ENCODE data around the gene DEF6. TPM values are rescaled to one million over a fixed set of nuclear protein-coding genes. Genes with fewer than 3 reads are reported as not detected.
"Not testable (repeated sequence)": the region's sequence is repeated elsewhere in the genome, so short reads cannot be mapped to it uniquely, and the experiment has no call there.

The DEF6 gene
- total and polyA plus RNA-seq, 2 experiments from 2014 or later, result 5.1 to 7.2 TPM

- Histone ChIP-seq H3K27ac (ENCODE audit: low read depth) (no peak overlapping the region), H3K4me2 (no peak overlapping the region), H2AFZ (no peak overlapping the region), H3K36me3 (ENCODE audit: insufficient read depth) (no peaks in the 10 kb centered on the region), H3F3A (replicated peaks; ENCODE audit: low read depth) (no peaks in the 10 kb centered on the region), H4K20me1 (replicated peaks; ENCODE audit: insufficient read depth) (no peaks in the 10 kb centered on the region), H3K79me2 (replicated peaks; ENCODE audit: insufficient read depth) (no peaks in the 10 kb centered on the region), H3K4me3 (no peak overlapping the region), H3K4me1 (ENCODE audit: insufficient read depth) (peaks cover 11% of the 10 kb centered on the region), H3K9me2 (ENCODE audit: insufficient read depth) (no peaks in the 10 kb centered on the region), H3K27me3 (ENCODE audit: insufficient read depth) (no peaks in the 10 kb centered on the region)
- Mint-ChIP-seq H3K4me1 (peaks cover 13% of the 10 kb centered on the region), H3K27ac (no peak overlapping the region), H3K9me3 (no peaks in the 10 kb centered on the region), H3K27me3 (ENCODE audit: insufficient read depth, low read depth, poor library complexity) (peaks cover 3% of the 10 kb centered on the region), H3K36me3 (ENCODE audit: low read depth) (peaks cover 3% of the 10 kb centered on the region; the same call in 1 of the 3 replicates), H3K4me3 (no peak overlapping the region)
- DNase-seq (ENCODE audit: low spot score), result peak; percentile 49
- TF ChIP-seq POLR2AphosphoS5 (IDR thresholded peaks at IDR 0.05; ENCODE audit: low read depth), result no peak
- no peak for TF ChIP-seq REST (IDR thresholded peaks at IDR 0.05; ENCODE audit: unreplicated experiment)
- TF ChIP-seq STAT1 (IDR thresholded peaks at IDR 0.05; ENCODE audit: unreplicated experiment), result no peak
- no peak for TF ChIP-seq ZNF114 (CRISPR knock-in tag; IDR thresholded peaks at IDR 0.05)
- TF ChIP-seq ETS1 (IDR thresholded peaks at IDR 0.05), result no peak
- TF ChIP-seq NANOG (IDR thresholded peaks at IDR 0.05; ENCODE audit: borderline replicate concordance), result no peak
- no peak for TF ChIP-seq EZH2phosphoT487 (IDR thresholded peaks at IDR 0.05; ENCODE audit: unreplicated experiment)
- no peak for TF ChIP-seq CREB1 (CRISPR knock-in tag; IDR thresholded peaks at IDR 0.05; ENCODE audit: low read depth)
- peak; percentile 17 to 26; a peak in 2 of 4 replicates for TF ChIP-seq CTCF (conservative IDR thresholded peaks at IDR 0.05; ENCODE audit: low read depth in 2 of 2)
- ATAC-seq, result peak; percentile 32; the same call in 2 of the 3 replicates
Observed at GRCh38 chr6:35305117-35305516, 7.5 kb downstream of the DEF6 start.

GRCh38 chr6:35307138-35307537 is 9.5 kb downstream of the DEF6 start:
- H3K27ac Mint-ChIP-seq; H3K9me2 ChIP-seq (ENCODE audit: insufficient read depth); DNase-seq (ENCODE audit: low spot score); H3F3A ChIP-seq (replicated peaks; ENCODE audit: low read depth); H3K36me3 ChIP-seq (ENCODE audit: insufficient read depth); H4K20me1 ChIP-seq (replicated peaks; ENCODE audit: insufficient read depth); H3K27me3 ChIP-seq (ENCODE audit: insufficient read depth); H3K36me3 Mint-ChIP-seq (ENCODE audit: low read depth); H3K27me3 Mint-ChIP-seq (ENCODE audit: insufficient read depth, low read depth, poor library complexity); H3K9me3 Mint-ChIP-seq; H2AFZ ChIP-seq; H3K4me3 Mint-ChIP-seq; H3K4me3 ChIP-seq; H3K79me2 ChIP-seq (replicated peaks; ENCODE audit: insufficient read depth); H3K27ac ChIP-seq (ENCODE audit: low read depth); ATAC-seq; H3K4me2 ChIP-seq: not testable (repeated sequence)
- peaks cover 13% of the 10 kb centered on the region for H3K4me1 Mint-ChIP-seq
- peaks cover 11% of the 10 kb centered on the region for H3K4me1 ChIP-seq (ENCODE audit: insufficient read depth)

- not testable (repeated sequence) for H3K4me1 ChIP-seq (ENCODE audit: insufficient read depth); H3K4me3 Mint-ChIP-seq; H3K36me3 ChIP-seq (ENCODE audit: insufficient read depth); H3K4me1 Mint-ChIP-seq; H3K79me2 ChIP-seq (replicated peaks; ENCODE audit: insufficient read depth); H2AFZ ChIP-seq; H3K36me3 Mint-ChIP-seq (ENCODE audit: low read depth); H3K9me3 Mint-ChIP-seq; H4K20me1 ChIP-seq (replicated peaks; ENCODE audit: insufficient read depth); H3F3A ChIP-seq (replicated peaks; ENCODE audit: low read depth); ATAC-seq; H3K27me3 Mint-ChIP-seq (ENCODE audit: insufficient read depth, low read depth, poor library complexity); H3K4me2 ChIP-seq; H3K9me2 ChIP-seq (ENCODE audit: insufficient read depth); DNase-seq (ENCODE audit: low spot score); H3K27me3 ChIP-seq (ENCODE audit: insufficient read depth); H3K27ac ChIP-seq (ENCODE audit: low read depth); H3K27ac Mint-ChIP-seq; H3K4me3 ChIP-seq
Observed at GRCh38 chr6:35308543-35308942, 10.9 kb downstream of the DEF6 start.

Measured in GM23338 (cell line).